GM12801 (cell line): Measurements from ENCODE around the gene FAM110C.

ENCODE experiments used
- CTCF ChIP-seq: IDR thresholded peaks from one replicate; pipeline ENCODE4 v1.5.1; 2011; ENCODE audit warnings: control low read depth; ENCODE audit not compliant: insufficient read length; ENCODE audit errors: extremely low read depth

FAM110C gene

GRCh38 chr2:35852-36251 is 10.5 kb downstream of the FAM110C start:
- TF ChIP-seq CTCF = no peak

- TF ChIP-seq CTCF = no peak
Observed at GRCh38 chr2:33620-34019, 12.7 kb downstream of the FAM110C start.

GRCh38 chr2:32068-32467 is 14.2 kb downstream of the FAM110C start:
- TF ChIP-seq CTCF = no peak

GRCh38 chr2:29253-29652 is 17.1 kb downstream of the FAM110C start:
- TF ChIP-seq CTCF = no peak

GRCh38 chr2:28406-28975 is 17.8 kb downstream of the FAM110C start:
- TF ChIP-seq CTCF = no peak

- no peak for TF ChIP-seq CTCF
Observed at GRCh38 chr2:26891-27290, 19.4 kb downstream of the FAM110C start.

GRCh38 chr2:25543-25942 is 20.8 kb downstream of the FAM110C start:
- no peak for TF ChIP-seq CTCF
